ENCODE data around the gene CAPG. TPM values are rescaled to one million over a fixed set of nuclear protein-coding genes. Genes with fewer than 3 reads are reported as not detected.

Gene CAPG
- total and polyA plus RNA-seq, 9 of the 15 experiments (the other 6 are each of a cell fraction or from before 2014, with no cell fraction given): 10.6 to 90.4 (median 56.0) TPM

DNA sequence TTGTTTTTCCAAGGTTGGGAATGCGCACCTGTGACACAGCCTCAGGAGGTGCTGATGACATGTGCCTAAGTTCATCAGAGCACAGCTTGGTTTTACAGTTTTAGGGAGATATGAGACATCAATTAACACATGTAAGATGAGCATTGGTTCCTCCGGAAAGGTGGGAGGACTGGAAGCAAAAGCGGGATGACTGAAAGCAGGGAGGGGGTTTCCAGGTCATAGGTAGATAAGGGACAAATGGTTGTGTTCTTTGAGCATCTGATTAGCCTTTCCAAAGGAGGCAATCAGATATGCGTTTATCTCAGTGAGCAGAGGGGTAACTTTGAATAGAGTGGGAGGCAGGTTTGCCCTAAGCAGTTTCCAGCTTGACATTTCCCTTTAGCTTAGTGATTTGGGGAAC is 26.3 kb downstream of the CAPG start (continued):
- TF ChIP-seq, protein P1, sequence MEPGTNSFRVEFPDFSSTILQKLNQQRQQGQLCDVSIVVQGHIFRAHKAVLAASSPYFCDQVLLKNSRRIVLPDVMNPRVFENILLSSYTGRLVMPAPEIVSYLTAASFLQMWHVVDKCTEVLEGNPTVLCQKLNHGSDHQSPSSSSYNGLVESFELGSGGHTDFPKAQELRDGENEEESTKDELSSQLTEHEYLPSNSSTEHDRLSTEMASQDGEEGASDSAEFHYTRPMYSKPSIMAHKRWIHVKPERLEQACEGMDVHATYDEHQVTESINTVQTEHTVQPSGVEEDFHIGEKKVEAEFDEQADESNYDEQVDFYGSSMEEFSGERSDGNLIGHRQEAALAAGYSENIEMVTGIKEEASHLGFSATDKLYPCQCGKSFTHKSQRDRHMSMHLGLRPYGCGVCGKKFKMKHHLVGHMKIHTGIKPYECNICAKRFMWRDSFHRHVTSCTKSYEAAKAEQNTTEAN (CRISPR knock-in tag; IDR thresholded peaks at IDR 0.05): no peak
- TF ChIP-seq CBFA2T2 (conservative IDR thresholded peaks at IDR 0.05) (peak; percentile 48), PTTG1 (tag; IDR thresholded peaks at IDR 0.05; ENCODE audit: low read depth) (no peak), ZFPM2 (CRISPR knock-in tag; IDR thresholded peaks at IDR 0.05) (no peak), PHF21A (IDR thresholded peaks at IDR 0.05; ENCODE audit: borderline replicate concordance, low read depth) (no peak), ZNF121 (CRISPR knock-in tag; conservative IDR thresholded peaks at IDR 0.05) (no peak), THRAP3 (IDR thresholded peaks at IDR 0.05; ENCODE audit: borderline replicate concordance) (no peak), TFAM (CRISPR knock-in tag; conservative IDR thresholded peaks at IDR 0.05) (no peak), CBX2 (IDR thresholded peaks at IDR 0.05; ENCODE audit: insufficient read depth, low read length, poor library complexity, severe bottlenecking) (no peak), NFIC (IDR thresholded peaks at IDR 0.05) (no peak), ZEB2 (IDR thresholded peaks at IDR 0.05) (peak; percentile 47; the same call in 1 of the 2 replicates), ETV5 (CRISPR knock-in tag; IDR thresholded peaks at IDR 0.05; ENCODE audit: low read depth) (no peak), ZNF174 (CRISPR knock-in tag; IDR thresholded peaks at IDR 0.05) (no peak), SIX5 (IDR thresholded peaks at IDR 0.05; ENCODE audit: borderline replicate concordance in 1 of 2, insufficient read depth in 1 of 2, low read depth in 1 of 2, low read length in 2 of 2) (no peak), NFYB (IDR thresholded peaks at IDR 0.05; ENCODE audit: extremely low read depth, insufficient read length) (no peak), ZNF444 (CRISPR knock-in tag; IDR thresholded peaks at IDR 0.05) (no peak), POLR2G (IDR thresholded peaks at IDR 0.05; ENCODE audit: low read depth, low read length) (no peak), ZNF586 (CRISPR knock-in tag; conservative IDR thresholded peaks at IDR 0.05) (no peak), ZNF239 (CRISPR knock-in tag; IDR thresholded peaks at IDR 0.05) (no peak), RBM39 (optimal IDR thresholded peaks at IDR 0.05; ENCODE audit: low read depth, low read length) (no peak), MTF1 (CRISPR knock-in tag; IDR thresholded peaks at IDR 0.05; ENCODE audit: borderline replicate concordance) (no peak), CBFA2T3 (IDR thresholded peaks at IDR 0.05) (peak; percentile 69), ZNF707 (CRISPR knock-in tag; conservative IDR thresholded peaks at IDR 0.05) (no peak)
- TF ChIP-seq, protein P2, sequence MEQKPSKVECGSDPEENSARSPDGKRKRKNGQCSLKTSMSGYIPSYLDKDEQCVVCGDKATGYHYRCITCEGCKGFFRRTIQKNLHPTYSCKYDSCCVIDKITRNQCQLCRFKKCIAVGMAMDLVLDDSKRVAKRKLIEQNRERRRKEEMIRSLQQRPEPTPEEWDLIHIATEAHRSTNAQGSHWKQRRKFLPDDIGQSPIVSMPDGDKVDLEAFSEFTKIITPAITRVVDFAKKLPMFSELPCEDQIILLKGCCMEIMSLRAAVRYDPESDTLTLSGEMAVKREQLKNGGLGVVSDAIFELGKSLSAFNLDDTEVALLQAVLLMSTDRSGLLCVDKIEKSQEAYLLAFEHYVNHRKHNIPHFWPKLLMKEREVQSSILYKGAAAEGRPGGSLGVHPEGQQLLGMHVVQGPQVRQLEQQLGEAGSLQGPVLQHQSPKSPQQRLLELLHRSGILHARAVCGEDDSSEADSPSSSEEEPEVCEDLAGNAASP (IDR thresholded peaks at IDR 0.05): no peak
- TF ChIP-seq, protein P3, sequence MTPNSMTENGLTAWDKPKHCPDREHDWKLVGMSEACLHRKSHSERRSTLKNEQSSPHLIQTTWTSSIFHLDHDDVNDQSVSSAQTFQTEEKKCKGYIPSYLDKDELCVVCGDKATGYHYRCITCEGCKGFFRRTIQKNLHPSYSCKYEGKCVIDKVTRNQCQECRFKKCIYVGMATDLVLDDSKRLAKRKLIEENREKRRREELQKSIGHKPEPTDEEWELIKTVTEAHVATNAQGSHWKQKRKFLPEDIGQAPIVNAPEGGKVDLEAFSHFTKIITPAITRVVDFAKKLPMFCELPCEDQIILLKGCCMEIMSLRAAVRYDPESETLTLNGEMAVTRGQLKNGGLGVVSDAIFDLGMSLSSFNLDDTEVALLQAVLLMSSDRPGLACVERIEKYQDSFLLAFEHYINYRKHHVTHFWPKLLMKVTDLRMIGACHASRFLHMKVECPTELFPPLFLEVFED (CRISPR knock-in tag; conservative IDR thresholded peaks at IDR 0.05): no peak
- TF ChIP-seq, protein P4, sequence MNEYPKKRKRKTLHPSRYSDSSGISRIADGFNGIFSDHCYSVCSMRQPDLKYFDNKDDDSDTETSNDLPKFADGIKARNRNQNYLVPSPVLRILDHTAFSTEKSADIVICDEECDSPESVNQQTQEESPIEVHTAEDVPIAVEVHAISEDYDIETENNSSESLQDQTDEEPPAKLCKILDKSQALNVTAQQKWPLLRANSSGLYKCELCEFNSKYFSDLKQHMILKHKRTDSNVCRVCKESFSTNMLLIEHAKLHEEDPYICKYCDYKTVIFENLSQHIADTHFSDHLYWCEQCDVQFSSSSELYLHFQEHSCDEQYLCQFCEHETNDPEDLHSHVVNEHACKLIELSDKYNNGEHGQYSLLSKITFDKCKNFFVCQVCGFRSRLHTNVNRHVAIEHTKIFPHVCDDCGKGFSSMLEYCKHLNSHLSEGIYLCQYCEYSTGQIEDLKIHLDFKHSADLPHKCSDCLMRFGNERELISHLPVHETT (CRISPR knock-in tag; conservative IDR thresholded peaks at IDR 0.05 in 1 of 2, IDR thresholded peaks at IDR 0.05 in 1 of 2): no peak
